DOHH2 (cell line): ENCODE measurements around the gene SCN5A.

Experiments used
- H3F3A ChIP-seq: fragments of 200-600 bp; sonication (generic), shearing (Covaris generic); 2 replicates; pipeline ENCODE4 v1.6.0; 2016; ENCODE audit warnings: antibody characterized with exemption, mild to moderate bottlenecking; ENCODE audit not compliant: control insufficient read depth, insufficient read depth
- H3K27ac ChIP-seq: fragments of 200-600 bp; sonication (generic); 2 replicates; pipeline ENCODE4 v1.5.1; 2014; ENCODE audit warnings: low read depth, mild to moderate bottlenecking, low read length, moderate library complexity
- H3K27me3 ChIP-seq: fragments of 200-600 bp; sonication (generic); 2 replicates; pipeline ENCODE4 v1.6.1; 2014; ENCODE audit warnings: mild to moderate bottlenecking, low read length, mixed read lengths; ENCODE audit not compliant: control insufficient read depth
- H3K36me3 ChIP-seq: fragments of 200-600 bp; sonication (generic); 2 replicates; pipeline ENCODE4 v1.6.1; 2014; ENCODE audit warnings: mild to moderate bottlenecking, low read length, moderate library complexity, mixed read lengths; ENCODE audit not compliant: control insufficient read depth
- H3K4me1 ChIP-seq: fragments of 200-600 bp; sonication (generic); 2 replicates; pipeline ENCODE4 v1.6.1; 2014; ENCODE audit warnings: mild to moderate bottlenecking, low read length, mixed read lengths; ENCODE audit not compliant: control insufficient read depth
- H3K4me2 ChIP-seq: fragments of 200-600 bp; sonication (generic); 2 replicates; pipeline ENCODE4 v1.6.0; 2014; ENCODE audit warnings: mild to moderate bottlenecking, low read length, moderate library complexity
- H3K4me3 ChIP-seq: fragments of 200-600 bp; sonication (generic); 2 replicates; pipeline ENCODE4 v1.5.1; 2014; ENCODE audit warnings: mild to moderate bottlenecking, low read length, mixed read lengths
- H3K79me2 ChIP-seq: fragments of 200-600 bp; sonication (generic); 2 replicates; pipeline ENCODE4 v1.6.1; 2014; ENCODE audit warnings: mild to moderate bottlenecking, low read length, mixed read lengths; ENCODE audit not compliant: control insufficient read depth
- H3K9me2 ChIP-seq: fragments of 200-600 bp; sonication (generic); replicated peaks from 2 replicates; pipeline ENCODE4 v1.6.1; 2014; ENCODE audit warnings: mild to moderate bottlenecking, low read length, mixed read lengths; ENCODE audit not compliant: control insufficient read depth
- H3K9me3 ChIP-seq: fragments of 200-600 bp; sonication (generic); 2 replicates; pipeline ENCODE4 v1.6.1; 2014; ENCODE audit warnings: antibody characterized with exemption, low read length, mixed read lengths; ENCODE audit not compliant: control insufficient read depth, insufficient read depth
- H4K20me1 ChIP-seq: fragments of 200-600 bp; sonication (generic); 2 replicates; pipeline ENCODE4 v1.6.0; 2014; ENCODE audit warnings: low read depth, mild to moderate bottlenecking, antibody characterized with exemption, low read length, moderate library complexity; ENCODE audit not compliant: control insufficient read depth, insufficient read depth
- EZH2phosphoT487 ChIP-seq: fragments of 200-600 bp; sonication (generic); IDR thresholded peaks from 2 replicates; pipeline ENCODE4 v1.6.1; 2017; ENCODE audit warnings: borderline replicate concordance, mild to moderate bottlenecking, antibody characterized with exemption, low read length, moderate library complexity, mixed read lengths
- TF ChIP-seq, protein P1 (sequence below): fragments of 200-600 bp; sonication (generic); IDR thresholded peaks from one replicate; pipeline ENCODE4 v1.5.1; 2014; ENCODE audit warnings: antibody characterized with exemption, mild to moderate bottlenecking, low read depth, low read length; ENCODE audit not compliant: poor library complexity, severe bottlenecking

SCN5A gene

GRCh38 chr3:38602576-38603250 lies 46.8 kb downstream of the SCN5A start:
- Histone ChIP-seq H4K20me1 (no peaks in the 10 kb centered on the region), H3F3A (no peaks in the 10 kb centered on the region), H3K27me3 (no peaks in the 10 kb centered on the region), H3K4me3 (no peak overlapping the region), H3K4me1 (no peaks in the 10 kb centered on the region), H3K9me2 (no peaks in the 10 kb centered on the region), H3K4me2 (no peak overlapping the region), H3K36me3 (no peaks in the 10 kb centered on the region), H3K79me2 (no peaks in the 10 kb centered on the region), H3K9me3 (no peaks in the 10 kb centered on the region), H3K27ac (no peak overlapping the region)
- no peak for TF ChIP-seq EZH2phosphoT487
- TF ChIP-seq, protein P1, sequence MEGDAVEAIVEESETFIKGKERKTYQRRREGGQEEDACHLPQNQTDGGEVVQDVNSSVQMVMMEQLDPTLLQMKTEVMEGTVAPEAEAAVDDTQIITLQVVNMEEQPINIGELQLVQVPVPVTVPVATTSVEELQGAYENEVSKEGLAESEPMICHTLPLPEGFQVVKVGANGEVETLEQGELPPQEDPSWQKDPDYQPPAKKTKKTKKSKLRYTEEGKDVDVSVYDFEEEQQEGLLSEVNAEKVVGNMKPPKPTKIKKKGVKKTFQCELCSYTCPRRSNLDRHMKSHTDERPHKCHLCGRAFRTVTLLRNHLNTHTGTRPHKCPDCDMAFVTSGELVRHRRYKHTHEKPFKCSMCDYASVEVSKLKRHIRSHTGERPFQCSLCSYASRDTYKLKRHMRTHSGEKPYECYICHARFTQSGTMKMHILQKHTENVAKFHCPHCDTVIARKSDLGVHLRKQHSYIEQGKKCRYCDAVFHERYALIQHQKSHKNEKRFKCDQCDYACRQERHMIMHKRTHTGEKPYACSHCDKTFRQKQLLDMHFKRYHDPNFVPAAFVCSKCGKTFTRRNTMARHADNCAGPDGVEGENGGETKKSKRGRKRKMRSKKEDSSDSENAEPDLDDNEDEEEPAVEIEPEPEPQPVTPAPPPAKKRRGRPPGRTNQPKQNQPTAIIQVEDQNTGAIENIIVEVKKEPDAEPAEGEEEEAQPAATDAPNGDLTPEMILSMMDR: no peak

DNA sequence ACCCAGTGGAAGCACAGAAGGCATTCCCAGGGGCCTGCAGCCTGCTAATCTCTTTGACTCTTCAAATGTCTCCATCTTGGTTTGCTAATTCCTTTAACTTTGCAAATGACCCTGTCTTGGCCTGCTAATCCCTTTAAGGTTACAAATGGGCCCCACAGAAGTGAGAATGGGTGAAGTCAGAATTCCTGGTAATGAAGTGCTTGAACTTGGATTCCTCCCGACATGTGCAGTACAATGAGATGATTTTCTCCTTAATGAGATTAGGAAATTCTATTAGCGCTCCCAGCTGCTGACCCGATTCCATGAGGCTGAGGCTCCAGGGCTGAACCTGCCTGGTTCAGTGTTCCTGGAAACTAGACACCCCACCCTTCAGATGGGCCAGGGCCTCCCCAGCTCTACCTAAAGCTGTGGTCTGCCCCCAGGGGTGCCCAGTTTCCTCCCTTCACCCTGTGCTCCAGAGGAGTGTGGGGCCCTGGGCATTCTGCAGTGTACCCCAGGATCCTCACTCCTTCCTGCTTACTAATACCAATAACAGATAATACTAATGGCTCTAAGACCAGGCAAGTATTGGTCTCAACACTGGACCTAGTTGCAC lies 47.4 kb downstream of the SCN5A start:
- no peaks in the 10 kb centered on the region for H3F3A ChIP-seq
- no peak for TF ChIP-seq EZH2phosphoT487
- TF ChIP-seq, protein P1: no peak
- H3K36me3 ChIP-seq: no peaks in the 10 kb centered on the region
- H3K9me2 ChIP-seq: no peaks in the 10 kb centered on the region
- no peaks in the 10 kb centered on the region for H3K4me1 ChIP-seq
- H3K27ac ChIP-seq: no peak overlapping the region
- H3K79me2 ChIP-seq: no peaks in the 10 kb centered on the region
- no peak overlapping the region for H3K4me3 ChIP-seq
- no peaks in the 10 kb centered on the region for H3K9me3 ChIP-seq
- no peaks in the 10 kb centered on the region for H4K20me1 ChIP-seq
- H3K27me3 ChIP-seq: no peaks in the 10 kb centered on the region
- H3K4me2 ChIP-seq: no peak overlapping the region

- H3K79me2 ChIP-seq: no peaks in the 10 kb centered on the region
- no peaks in the 10 kb centered on the region for H3K9me2 ChIP-seq
- no peaks in the 10 kb centered on the region for H3K9me3 ChIP-seq
- no peaks in the 10 kb centered on the region; the same call in 1 of the 2 replicates for H3K27me3 ChIP-seq
- H3K4me3 ChIP-seq: no peak overlapping the region
- no peak overlapping the region for H3K27ac ChIP-seq
- H4K20me1 ChIP-seq: no peaks in the 10 kb centered on the region
- no peak for TF ChIP-seq EZH2phosphoT487
- TF ChIP-seq, protein P1: no peak
- H3K4me2 ChIP-seq: no peak overlapping the region
- H3F3A ChIP-seq: no peaks in the 10 kb centered on the region
- H3K4me1 ChIP-seq: no peaks in the 10 kb centered on the region
- H3K36me3 ChIP-seq: no peaks in the 10 kb centered on the region
Measured at GRCh38 chr3:38600551-38600950, 48.9 kb downstream of the SCN5A start.
